K562 treated with DMSO at 1 percent for 24 hours (cell line): ENCODE results near the gene CPEB1. TPM values are rescaled to one million over a fixed set of nuclear protein-coding genes. Genes with fewer than 3 reads are reported as not detected.

Source experiments
- total RNA-seq: library from RNA; unstranded; fragments of 300-600 nt; gene quantifications from 2 replicates; pipeline ENCODE4 v1.2.3, GENCODE V29; 2022; ENCODE audit warnings: low read depth; ENCODE audit not compliant: insufficient read depth

CPEB1 gene
- total RNA-seq, result 8.8 and 11.2 TPM in 2 replicates

GRCh38 chr15:82647045-82647834 is at the start of gene CPEB1:
Gene CPEB1 (minus strand): TSS chr15:82647363. CDS start chr15:82628459, 18,904 bp downstream.

DNA sequence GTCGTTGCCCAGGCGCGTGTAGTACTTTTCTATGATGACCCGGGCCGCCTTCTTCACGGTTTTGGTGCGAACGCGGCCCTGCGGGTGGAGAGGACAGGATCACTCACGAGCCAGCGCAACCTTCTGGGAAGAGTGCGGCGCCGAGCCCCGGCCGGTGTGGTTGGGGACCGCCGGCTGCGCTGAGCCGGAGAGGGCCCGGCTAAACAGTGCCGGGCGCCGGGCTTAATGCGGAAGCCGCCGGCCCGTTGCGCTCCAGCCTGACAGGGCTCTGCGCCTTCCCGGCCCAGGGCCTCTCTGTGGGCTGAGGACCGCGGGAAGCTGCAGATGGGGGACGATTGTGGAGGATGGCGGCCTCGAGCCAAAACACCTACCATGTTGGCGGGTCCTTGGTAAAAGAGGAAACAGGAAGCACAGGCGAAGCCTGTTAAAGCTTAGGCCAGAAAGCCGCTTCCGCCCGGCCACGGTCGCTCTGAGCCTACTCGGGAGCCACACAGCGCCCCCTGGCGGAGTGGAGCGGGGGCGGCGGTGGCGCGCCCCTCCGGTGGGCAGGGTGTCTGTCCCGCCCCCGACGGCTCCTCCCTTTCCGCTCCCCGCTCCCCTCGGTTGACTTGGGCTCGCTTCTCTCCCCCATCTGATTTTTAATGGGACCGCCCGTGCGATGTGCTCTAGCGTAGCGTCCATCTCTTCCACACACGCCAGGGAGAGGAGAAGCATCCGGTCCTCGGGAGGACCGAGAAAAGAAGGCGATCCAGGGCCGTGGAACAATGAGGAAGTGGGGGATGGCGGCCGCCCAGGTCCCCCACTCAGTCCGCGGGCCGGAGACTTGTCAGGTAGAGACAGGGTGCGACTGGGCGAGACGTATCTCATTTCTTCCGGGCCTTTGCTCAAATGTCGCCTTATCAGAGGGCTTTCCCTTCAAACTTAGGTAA is 106.8 kb downstream of the CPEB1 start, which contains the start of gene RPS17:
TSS of gene RPS17 (minus strand) at position 403 of the 929 bp plus-strand sequence. CDS start at position 374, 29 bp downstream.

Other genes starting within 250 kb of the CPEB1 start
- 3.7 and 5.7 TPM in 2 replicates for gene GOLGA6L9, start 217.5 kb downstream of the CPEB1 start, total RNA-seq
- gene RPS17, start 106.9 kb downstream of the CPEB1 start, total RNA-seq, result 6,422 and 6,613 TPM in 2 replicates
- gene AP3B2, start 62.5 kb upstream of the CPEB1 start, total RNA-seq, result 1.2 and 3.6 TPM in 2 replicates
- 0.03 TPM in 1 of 2 replicates, not detected in the other for gene FSD2, start 158.7 kb upstream of the CPEB1 start, total RNA-seq
- gene WHAMM, start 162.3 kb upstream of the CPEB1 start, total RNA-seq, result 5.7 and 6.2 TPM in 2 replicates